HK-2 (cell line): Measurements from ENCODE around the gene CASK.

Experiments used
- DNase-seq: peaks from one replicate; pipeline ENCODE4 v3.0.0-alpha.2; 2018; ENCODE audit not compliant: unreplicated experiment

CASK gene, protein sequence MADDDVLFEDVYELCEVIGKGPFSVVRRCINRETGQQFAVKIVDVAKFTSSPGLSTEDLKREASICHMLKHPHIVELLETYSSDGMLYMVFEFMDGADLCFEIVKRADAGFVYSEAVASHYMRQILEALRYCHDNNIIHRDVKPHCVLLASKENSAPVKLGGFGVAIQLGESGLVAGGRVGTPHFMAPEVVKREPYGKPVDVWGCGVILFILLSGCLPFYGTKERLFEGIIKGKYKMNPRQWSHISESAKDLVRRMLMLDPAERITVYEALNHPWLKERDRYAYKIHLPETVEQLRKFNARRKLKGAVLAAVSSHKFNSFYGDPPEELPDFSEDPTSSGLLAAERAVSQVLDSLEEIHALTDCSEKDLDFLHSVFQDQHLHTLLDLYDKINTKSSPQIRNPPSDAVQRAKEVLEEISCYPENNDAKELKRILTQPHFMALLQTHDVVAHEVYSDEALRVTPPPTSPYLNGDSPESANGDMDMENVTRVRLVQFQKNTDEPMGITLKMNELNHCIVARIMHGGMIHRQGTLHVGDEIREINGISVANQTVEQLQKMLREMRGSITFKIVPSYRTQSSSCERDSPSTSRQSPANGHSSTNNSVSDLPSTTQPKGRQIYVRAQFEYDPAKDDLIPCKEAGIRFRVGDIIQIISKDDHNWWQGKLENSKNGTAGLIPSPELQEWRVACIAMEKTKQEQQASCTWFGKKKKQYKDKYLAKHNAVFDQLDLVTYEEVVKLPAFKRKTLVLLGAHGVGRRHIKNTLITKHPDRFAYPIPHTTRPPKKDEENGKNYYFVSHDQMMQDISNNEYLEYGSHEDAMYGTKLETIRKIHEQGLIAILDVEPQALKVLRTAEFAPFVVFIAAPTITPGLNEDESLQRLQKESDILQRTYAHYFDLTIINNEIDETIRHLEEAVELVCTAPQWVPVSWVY

DNA sequence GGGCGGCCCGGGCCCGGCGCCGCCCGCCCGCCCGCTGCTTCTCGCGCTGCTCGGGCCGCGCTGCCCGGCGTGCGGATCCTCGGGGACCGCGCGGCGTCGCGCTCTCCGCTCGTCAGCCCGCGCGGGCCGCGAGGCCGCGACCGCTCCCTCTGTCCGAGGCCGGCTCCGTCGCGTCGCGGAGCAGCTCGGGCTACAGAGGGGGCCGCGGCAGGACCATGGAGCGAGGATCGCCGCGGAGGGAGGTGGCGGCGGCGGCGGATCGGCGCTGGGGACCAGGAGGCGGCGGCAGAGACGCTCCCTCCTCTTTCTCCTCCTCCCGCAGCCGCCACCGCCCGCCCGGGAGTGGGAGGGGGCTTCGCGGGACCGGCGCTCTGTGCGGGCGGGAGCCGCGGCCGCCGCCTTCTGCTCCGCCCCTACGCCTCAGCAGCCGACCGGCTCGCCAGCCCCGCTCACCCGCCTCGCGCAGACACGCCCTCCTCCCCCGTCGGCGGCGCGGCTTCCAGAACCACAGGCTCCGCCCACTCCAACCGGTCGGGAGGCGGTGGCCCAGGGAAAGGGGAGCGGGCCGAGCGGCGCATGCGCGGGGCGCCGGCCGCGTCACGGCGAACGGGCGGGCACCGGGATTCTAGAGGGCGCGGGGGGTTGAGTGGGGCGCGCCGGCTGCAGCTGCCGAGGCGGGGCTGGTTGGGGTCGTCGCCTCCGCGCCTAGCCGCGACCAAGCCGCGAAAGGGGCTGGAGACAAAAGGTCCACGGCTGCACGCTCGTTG lies at the start of gene CASK:
CASK (minus strand) TSS at position 344 of the 767 bp plus-strand sequence. CDS start 566 bp downstream, outside the sequence.
- peak; percentile 94 for DNase-seq

- no peak for DNase-seq
These were observed 48.0 kb upstream of the CASK start for GRCh38 chrX:41971346-41971745.

DNA sequence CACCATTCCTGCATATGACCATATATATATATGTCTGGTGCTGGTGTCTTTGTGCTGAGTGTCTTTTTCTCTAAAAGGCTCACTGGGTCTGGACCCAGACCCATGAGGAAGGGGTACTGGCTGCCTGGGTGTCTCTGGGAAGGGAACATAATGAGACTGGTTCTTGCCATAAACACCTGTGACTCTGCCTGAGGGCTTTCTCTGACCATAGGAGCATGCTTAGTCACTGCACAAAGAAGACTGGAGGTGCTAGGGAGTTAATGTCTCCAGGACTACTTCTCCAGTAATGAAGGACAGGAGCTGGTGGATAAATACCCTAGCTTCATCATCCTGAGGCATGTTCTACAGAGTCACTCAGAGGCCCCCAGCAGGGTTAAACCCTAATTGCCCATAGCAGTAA lies 47.1 kb upstream of the CASK start:
- DNase-seq, result no peak

DNA sequence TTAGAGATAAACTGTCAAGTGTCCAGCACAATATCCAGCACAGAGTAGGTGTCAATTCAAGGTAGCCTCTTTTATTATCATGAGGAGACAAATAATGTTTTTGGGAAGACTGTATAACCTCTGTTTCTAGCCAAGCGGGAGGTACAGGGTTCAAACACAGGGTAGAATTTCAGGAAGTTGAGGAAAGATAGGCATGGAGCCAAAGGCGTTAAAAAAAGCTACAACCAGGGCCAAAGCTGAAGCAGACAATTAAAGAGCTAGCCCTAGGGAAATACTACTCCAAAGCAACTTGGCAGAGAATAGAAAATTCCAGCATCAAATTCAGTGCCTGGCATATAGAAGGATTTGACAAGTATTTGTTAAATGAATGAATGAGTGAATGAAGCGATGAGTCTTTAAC lies 40.0 kb upstream of the CASK start:
- DNase-seq, result no peak

- no peak for DNase-seq
These were observed 36.8 kb upstream of the CASK start for GRCh38 chrX:41960142-41960541.

DNA sequence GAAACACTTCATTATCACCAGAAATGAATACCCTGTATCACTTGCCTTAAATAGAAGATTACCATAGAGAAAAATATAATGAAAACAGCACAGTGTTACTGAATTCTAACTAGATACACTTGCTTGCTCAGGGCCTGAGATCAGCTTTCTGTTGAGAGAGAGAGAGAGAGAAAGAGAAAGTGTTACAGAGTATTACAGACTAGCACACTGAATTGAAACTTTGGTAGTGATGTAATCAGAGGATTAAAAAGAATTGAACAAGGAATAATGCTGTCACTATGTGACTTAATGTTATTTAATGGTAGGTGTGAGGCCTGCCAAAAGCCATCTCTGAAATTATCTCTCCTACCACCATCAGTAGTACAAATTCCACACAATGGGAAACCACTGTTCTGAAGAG lies 35.5 kb upstream of the CASK start:
- DNase-seq, result no peak

DNA sequence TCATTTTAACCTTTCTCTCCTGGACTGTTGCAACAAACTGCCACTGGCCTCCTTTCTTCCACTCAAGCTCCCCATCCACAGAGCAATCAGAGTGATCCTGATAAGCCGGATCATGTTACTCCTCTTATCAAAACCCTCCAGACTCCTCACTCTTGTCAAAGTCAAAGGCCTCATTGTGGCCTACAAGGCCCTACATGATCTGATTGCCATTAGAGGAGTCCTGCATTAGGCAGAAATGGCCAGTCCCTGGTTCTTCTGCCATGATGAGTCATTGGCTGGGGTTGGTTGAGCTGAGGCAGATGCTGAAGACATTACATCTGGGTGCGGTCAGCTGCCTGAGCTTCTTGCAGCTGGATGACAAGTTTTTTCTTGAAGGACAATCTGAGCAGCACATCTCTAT lies 32.7 kb upstream of the CASK start:
- DNase-seq, result no peak

GRCh38 chrX:41952102-41952501 lies 28.7 kb upstream of the CASK start:
- DNase-seq, result no peak

DNA sequence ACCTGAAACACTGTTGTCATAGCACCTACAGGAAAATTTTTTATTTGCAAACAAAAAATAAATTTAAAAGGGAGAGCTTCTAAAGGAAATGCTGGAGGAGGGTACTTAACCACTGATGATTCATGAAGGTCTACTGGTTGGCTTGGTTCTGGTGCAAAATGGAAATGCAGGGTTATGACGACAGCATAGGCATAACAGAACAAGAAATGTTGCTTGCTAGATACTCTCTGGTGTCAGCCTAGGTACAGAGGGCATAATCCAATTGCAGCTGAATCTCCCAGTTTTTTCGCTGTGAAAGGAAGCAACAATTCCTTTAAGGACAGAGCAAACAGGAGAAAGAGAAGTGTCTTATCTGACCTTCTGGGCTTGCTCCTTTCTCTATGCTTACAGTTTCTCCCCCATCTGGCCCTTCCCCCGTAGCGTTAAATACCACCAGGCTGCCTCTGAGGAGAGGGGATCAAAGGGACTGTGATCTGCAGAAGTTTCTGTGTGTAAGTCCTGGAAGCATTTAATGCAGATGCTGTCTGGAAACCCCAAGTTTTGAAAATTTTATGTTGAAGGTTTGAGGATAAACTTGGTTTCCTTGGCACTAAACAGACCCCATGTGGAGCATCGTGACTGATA lies 23.7 kb upstream of the CASK start:
- DNase-seq, result no peak

DNA sequence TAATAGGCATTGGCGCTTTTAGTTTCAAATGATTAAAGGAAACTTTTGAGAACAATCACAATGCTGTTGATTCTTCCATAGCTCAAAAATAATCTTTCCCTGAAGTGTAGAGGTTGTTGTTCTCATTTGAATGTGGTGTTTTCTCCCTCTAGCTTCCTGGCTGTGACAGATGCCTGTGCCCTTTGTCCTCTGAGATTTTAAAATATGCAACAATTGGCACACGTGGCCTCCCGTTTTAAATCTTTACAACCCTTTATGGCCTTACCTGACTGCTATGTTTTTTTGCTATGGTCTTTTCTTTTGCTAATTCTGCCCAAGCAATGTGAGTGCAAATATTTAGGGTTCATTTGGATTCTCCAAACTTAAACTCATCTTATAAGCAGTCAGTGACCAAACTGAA lies 22.9 kb upstream of the CASK start:
- no peak for DNase-seq

- no peak for DNase-seq
These were observed 12.5 kb upstream of the CASK start for GRCh38 chrX:41935832-41936231.

DNA sequence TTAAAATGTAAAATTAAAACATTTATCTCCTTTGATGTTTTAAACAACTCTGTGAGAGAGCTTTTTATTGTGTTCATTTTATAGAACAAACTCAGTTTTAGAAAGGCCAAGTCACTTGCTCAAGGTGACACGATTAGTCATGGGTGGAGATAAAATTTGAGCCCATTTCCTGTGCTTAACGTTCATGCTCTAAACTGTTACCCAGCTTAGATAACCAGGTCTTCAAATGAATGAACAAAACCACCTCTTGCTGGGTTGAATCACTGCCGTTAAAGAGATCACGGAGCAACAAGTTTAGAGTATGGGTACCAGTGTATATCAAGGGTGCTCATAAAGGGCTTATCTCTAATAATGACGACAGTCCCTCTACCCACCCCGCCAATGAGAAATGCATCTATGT lies 10.2 kb upstream of the CASK start:
- DNase-seq, result no peak

DNA sequence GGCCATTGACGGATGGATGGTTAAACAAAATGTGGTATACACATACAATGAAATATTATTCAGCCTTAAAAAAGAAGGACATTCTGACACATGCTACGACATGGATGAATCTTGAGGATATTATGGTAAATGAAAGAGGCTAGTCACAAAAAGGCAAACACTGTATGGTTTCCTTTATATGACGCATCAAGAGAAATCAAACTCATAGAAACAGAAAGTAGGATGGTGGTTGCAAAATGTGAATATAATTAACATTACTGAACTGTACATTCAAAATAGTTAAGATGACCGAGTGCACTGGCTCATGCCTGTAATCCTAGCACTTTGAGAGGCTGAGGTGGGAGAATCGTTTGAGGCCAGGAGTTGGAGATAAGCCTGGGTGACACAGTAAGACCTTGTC lies 9.5 kb upstream of the CASK start:
- DNase-seq, result no peak

DNA sequence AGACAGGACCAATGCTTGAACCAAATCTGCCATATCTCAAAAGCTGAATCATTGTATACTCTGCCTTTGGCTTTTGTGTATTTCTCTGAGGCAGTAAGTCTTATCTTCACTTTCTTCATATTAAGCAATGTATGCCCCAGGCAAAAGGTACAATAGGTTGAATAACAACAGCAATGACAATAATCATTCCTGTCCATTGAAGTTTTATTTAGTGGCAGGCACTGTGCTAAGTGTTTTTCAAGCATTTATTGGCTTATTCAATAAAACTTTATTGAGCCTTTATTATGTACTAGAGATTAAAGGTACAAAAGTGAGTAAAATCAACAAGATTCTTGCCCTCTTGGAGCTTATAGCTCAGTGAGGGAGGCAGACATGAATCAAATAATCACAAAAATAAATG lies 8.2 kb upstream of the CASK start:
- no peak for DNase-seq

- DNase-seq, result peak; percentile 49
These were observed 777 bp upstream of the CASK start for GRCh38 chrX:41923978-41924683.

DNA sequence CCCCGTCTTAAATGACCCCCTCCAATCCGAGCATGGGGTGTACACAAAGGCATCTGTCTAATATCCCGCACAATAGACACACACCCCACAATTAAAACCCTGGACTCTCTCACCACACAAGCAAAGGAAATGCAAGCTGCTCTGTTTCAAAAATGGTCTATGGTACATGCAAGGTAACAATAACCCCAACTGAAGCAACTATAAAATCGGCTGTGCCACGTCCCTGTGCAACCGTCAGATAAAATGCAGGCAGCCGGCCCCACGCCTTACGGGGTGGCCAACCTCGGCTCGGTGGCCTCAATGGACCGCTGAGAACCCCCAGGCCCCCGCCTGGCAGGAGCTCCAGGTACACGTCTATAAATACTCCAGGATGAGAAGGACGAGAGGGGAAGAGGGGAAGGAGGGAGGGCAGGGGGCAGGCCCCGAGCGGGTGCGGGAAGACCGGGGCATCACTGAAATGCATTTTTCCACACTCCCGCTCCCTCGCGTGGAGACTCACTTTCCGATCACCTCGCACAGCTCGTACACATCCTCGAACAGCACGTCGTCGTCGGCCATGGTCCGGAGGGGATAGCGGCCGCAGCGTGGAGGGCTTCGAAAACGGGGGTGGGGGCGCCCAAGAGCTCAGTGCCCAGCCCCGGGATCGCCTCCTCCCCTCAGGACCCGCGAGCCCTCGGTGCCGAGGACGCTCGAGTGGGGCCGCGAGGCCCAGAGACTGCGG lies 763 bp downstream of the CASK start:
- peak; percentile 37 for DNase-seq

DNA sequence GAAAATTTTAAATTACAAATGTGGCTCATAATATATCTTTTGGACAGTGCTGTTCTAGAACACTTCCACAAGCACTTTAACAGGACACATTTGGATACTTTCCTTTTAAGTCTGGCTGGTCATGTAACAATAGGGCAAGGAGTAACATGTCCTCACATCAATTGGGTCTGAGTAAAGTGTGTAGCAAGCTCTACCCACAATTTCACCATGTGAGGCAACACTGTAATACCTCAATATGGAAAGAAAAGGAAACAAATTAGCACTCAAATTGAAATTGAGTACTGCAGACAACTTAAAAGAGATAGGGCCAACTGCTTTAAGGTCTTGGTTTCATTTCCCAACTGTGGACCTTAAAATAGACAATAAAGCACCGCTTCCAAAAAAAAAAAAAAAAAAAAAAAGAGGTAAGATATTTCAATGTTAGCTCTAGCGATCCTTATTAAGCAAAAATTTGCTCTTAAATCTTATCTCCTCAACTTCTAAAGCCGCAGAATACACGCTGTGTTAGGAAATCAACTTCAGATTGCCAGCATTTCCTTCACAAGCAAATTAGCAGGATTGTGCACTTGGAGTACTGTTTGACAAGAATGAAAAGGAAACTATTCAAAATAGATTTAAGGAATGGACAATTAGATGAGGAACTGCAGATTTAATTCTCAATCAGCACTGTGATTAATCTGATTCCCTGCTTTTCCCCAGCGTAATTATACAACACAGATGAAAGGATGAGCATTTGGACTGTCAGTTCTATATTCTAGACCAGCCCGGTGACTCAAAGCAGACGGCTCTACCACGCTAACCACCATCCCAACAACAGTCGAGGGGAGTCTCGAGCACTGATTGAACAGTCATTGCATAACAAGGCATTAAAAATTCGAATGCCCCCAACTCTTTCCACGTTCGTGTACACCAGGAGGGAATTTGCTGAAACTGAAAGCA lies 1.6 kb downstream of the CASK start:
- peak; percentile 26 for DNase-seq

- no peak for DNase-seq
These were observed 3.5 kb downstream of the CASK start for GRCh38 chrX:41919870-41920269.

DNA sequence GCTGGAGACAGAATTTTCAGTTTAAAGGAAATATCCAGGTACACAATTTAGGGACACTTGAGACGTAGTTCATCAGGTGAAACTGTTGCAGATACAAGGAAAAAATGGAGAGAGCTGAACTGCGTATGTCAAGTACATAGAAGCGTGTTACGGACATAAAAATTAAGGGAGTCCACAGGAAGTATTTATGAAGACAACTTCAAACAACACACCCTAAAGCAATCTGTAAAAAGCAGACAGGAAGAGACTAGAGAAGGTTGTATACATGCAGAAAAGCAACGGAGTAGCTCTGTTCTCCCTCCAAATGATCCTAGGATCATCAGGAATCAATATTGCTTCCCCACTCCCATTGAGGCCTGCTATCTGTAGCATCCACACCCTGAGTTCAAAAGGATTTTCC lies 5.8 kb downstream of the CASK start:
- no peak for DNase-seq
